Bone marrow (tissue), 2 donors: ENCODE measurements around the gene ZNF219.

ENCODE experiments used
- DNase-seq, 2 donors: peaks; one replicate each; lab custom pipeline; 2025; lab: John Stamatoyannopoulos, UW

ZNF219 gene

GRCh38 chr14:21087294-21088091, 11.0 kb downstream of the ZNF219 start:
- DNase-seq = peak in 1 of 2 donors; percentile 92

GRCh38 chr14:21086908-21087293, 11.6 kb downstream of the ZNF219 start:
- DNase-seq = no peak

- DNase-seq = no peak
Observed at GRCh38 chr14:21084998-21085853, 13.2 kb downstream of the ZNF219 start.

GRCh38 chr14:21084396-21084795, 14.1 kb downstream of the ZNF219 start:
- DNase-seq = no peak

- no peak for DNase-seq
Observed at GRCh38 chr14:21083565-21084325, 14.7 kb downstream of the ZNF219 start.

- DNase-seq = no peak
Observed at GRCh38 chr14:21081521-21082142, 16.8 kb downstream of the ZNF219 start.

- DNase-seq = no peak
Observed at GRCh38 chr14:21078726-21079125, 19.7 kb downstream of the ZNF219 start.

- DNase-seq = no peak
Observed at GRCh38 chr14:21078287-21078686, 20.2 kb downstream of the ZNF219 start.

GRCh38 chr14:21077672-21078071, 20.8 kb downstream of the ZNF219 start:
- no peak for DNase-seq

- DNase-seq = no peak
Observed at GRCh38 chr14:21075719-21076437, 22.6 kb downstream of the ZNF219 start.

- DNase-seq = no peak
Observed at GRCh38 chr14:21074398-21075272, 23.8 kb downstream of the ZNF219 start.

- no peak for DNase-seq
Observed at GRCh38 chr14:21073921-21074320, 24.5 kb downstream of the ZNF219 start.

- no peak for DNase-seq
Observed at GRCh38 chr14:21072781-21073339, 25.6 kb downstream of the ZNF219 start.

- peak in 1 of 2 donors; percentile 47 for DNase-seq
Observed at GRCh38 chr14:21072031-21072473, 26.4 kb downstream of the ZNF219 start.

GRCh38 chr14:21071225-21072030, 27.0 kb downstream of the ZNF219 start:
- DNase-seq = peak; percentile 89 to 90

GRCh38 chr14:21070610-21071224, 27.7 kb downstream of the ZNF219 start:
- peak; percentile 8 to 72 for DNase-seq

- DNase-seq = no peak
Observed at GRCh38 chr14:21070083-21070609, 28.3 kb downstream of the ZNF219 start, which contains the start of gene ARHGEF40. ARHGEF40 (plus strand) TSS chr14:21070304; CDS start chr14:21070397, 93 bp downstream.
